HL-60 (cell line): ENCODE results near the gene RILPL2.
A peak's percentile ranks its signal among the peaks of the same experiment; 100 is the strongest.

Source experiments
- DNase-seq, 2 experiments: peaks; one replicate each; pipeline ENCODE4 v3.0.0-alpha.2; 2010 to 2020; ENCODE audit warnings: low read depth in 1 of 2, low spot score in 1 of 2
- H3K27ac ChIP-seq: fragments of 250-450 bp; sonication (Bioruptor Pico); replicated peaks from 2 replicates; pipeline ENCODE4 v1.5.1; 2020; ENCODE audit warnings: mild to moderate bottlenecking, moderate library complexity
- H3K27me3 ChIP-seq: fragments of 250-450 bp; sonication (Bioruptor Pico); 2 replicates; pipeline ENCODE4 v1.5.1; 2021; ENCODE audit warnings: mild to moderate bottlenecking, moderate library complexity; ENCODE audit not compliant: insufficient read depth, poor library complexity, severe bottlenecking
- H3K4me3 ChIP-seq: replicated peaks from 2 replicates; pipeline ENCODE4 v1.5.1; 2011; ENCODE audit warnings: mild to moderate bottlenecking, control low read depth, low read length; ENCODE audit not compliant: insufficient read depth
- GABPA ChIP-seq: IDR thresholded peaks from 2 replicates; pipeline ENCODE4 v1.6.1; 2012; ENCODE audit warnings: low read depth
- POLR2AphosphoS5 ChIP-seq: IDR thresholded peaks from 2 replicates; pipeline ENCODE4 v1.6.1; 2012; ENCODE audit warnings: low read depth
- REST ChIP-seq: IDR thresholded peaks from 2 replicates; pipeline ENCODE4 v1.6.1; 2012; ENCODE audit warnings: low read depth; ENCODE audit not compliant: insufficient replicate concordance
- SPI1 ChIP-seq: IDR thresholded peaks from 2 replicates; pipeline ENCODE4 v1.6.1; 2012; ENCODE audit warnings: low read depth, mild to moderate bottlenecking, borderline replicate concordance
- TF ChIP-seq, protein P1 (sequence below): IDR thresholded peaks from one replicate; pipeline ENCODE4 v1.5.1; 2011; ENCODE audit warnings: low read length, control low read depth, inconsistent platforms; ENCODE audit not compliant: insufficient read depth

Gene RILPL2

GRCh38 chr12:123449249-123449733 is 12.8 kb upstream of the RILPL2 start:
- no peak for DNase-seq
- TF ChIP-seq SPI1 (no peak), POLR2AphosphoS5 (no peak), REST (no peak), GABPA (no peak)
- TF ChIP-seq, protein P1, sequence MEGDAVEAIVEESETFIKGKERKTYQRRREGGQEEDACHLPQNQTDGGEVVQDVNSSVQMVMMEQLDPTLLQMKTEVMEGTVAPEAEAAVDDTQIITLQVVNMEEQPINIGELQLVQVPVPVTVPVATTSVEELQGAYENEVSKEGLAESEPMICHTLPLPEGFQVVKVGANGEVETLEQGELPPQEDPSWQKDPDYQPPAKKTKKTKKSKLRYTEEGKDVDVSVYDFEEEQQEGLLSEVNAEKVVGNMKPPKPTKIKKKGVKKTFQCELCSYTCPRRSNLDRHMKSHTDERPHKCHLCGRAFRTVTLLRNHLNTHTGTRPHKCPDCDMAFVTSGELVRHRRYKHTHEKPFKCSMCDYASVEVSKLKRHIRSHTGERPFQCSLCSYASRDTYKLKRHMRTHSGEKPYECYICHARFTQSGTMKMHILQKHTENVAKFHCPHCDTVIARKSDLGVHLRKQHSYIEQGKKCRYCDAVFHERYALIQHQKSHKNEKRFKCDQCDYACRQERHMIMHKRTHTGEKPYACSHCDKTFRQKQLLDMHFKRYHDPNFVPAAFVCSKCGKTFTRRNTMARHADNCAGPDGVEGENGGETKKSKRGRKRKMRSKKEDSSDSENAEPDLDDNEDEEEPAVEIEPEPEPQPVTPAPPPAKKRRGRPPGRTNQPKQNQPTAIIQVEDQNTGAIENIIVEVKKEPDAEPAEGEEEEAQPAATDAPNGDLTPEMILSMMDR, result no peak
- Histone ChIP-seq H3K27ac (peak overlapping the region; percentile 96), H3K27me3 (no peaks in the 10 kb centered on the region), H3K4me3 (no peak overlapping the region)

DNA sequence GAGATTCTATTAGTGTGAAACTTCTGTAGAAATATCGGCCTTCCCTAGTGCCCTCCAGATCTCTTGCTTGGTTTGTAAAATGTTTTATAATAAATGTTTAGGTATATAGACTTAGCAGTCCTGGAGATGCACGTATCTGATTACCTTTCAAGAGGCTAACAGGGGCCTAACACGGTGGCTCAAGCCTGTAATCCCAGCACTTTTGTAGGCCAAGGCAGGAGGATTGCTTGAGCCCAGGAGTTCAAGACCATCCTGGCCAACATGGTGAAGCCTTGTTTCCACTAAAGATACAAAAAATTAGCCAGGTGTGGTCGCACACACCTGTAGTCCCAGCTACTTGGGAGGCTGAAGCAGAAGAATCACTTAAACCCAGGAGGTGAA is 9.8 kb upstream of the RILPL2 start:
- DNase-seq, result no peak
- Histone ChIP-seq H3K27ac (peak overlapping the region; percentile 34), H3K4me3 (no peak overlapping the region), H3K27me3 (no peaks in the 10 kb centered on the region)
- no peak for TF ChIP-seq POLR2AphosphoS5
- TF ChIP-seq, protein P1, result no peak
- no peak for TF ChIP-seq REST
- no peak for TF ChIP-seq GABPA

GRCh38 chr12:123445388-123446332 is 9.2 kb upstream of the RILPL2 start:
- no peak for TF ChIP-seq REST
- TF ChIP-seq, protein P1, result no peak
- no peak for TF ChIP-seq SPI1
- no peak for TF ChIP-seq GABPA
- no peak for TF ChIP-seq POLR2AphosphoS5
- H3K27ac ChIP-seq, result peak overlapping the region; percentile 34

More at GRCh38 chr12:123445388-123446332, 9.2 kb upstream of the RILPL2 start:
- Histone ChIP-seq H3K4me3 (no peak overlapping the region), H3K27me3 (no peaks in the 10 kb centered on the region)
- no peak for DNase-seq
